ENCODE results near the gene TRPV6. TPM values are rescaled to one million over a fixed set of nuclear protein-coding genes. Genes with fewer than 3 reads are reported as not detected.

Gene TRPV6
- polyA plus RNA-seq, 1 donor (not counting 4 experiments of a cell fraction or from before 2014, with no cell fraction given): 1.5 TPM

GRCh38 chr7:142871260-142872105, 14.1 kb downstream of the TRPV6 start:
- TF ChIP-seq, protein P1, sequence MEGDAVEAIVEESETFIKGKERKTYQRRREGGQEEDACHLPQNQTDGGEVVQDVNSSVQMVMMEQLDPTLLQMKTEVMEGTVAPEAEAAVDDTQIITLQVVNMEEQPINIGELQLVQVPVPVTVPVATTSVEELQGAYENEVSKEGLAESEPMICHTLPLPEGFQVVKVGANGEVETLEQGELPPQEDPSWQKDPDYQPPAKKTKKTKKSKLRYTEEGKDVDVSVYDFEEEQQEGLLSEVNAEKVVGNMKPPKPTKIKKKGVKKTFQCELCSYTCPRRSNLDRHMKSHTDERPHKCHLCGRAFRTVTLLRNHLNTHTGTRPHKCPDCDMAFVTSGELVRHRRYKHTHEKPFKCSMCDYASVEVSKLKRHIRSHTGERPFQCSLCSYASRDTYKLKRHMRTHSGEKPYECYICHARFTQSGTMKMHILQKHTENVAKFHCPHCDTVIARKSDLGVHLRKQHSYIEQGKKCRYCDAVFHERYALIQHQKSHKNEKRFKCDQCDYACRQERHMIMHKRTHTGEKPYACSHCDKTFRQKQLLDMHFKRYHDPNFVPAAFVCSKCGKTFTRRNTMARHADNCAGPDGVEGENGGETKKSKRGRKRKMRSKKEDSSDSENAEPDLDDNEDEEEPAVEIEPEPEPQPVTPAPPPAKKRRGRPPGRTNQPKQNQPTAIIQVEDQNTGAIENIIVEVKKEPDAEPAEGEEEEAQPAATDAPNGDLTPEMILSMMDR (optimal IDR thresholded peaks at IDR 0.05 in 1 of 3, IDR thresholded peaks at IDR 0.05 in 1 of 3, conservative IDR thresholded peaks at IDR 0.05 in 1 of 3; ENCODE audit: extremely low read depth in 1 of 3, insufficient read depth in 2 of 3, low read length in 3 of 3): no peak
- no peak for TF ChIP-seq EZH2 (IDR thresholded peaks at IDR 0.05; ENCODE audit: low read length)
- no peaks in the 10 kb centered on the region for H3K27me3 ChIP-seq (ENCODE audit: control insufficient read depth, extremely low read depth, insufficient read depth, low read length)
- no peaks in the 10 kb centered on the region for H3K36me3 ChIP-seq (ENCODE audit: control insufficient read depth in 2 of 2, extremely low read depth in 1 of 2, insufficient read depth in 2 of 2, low read length in 2 of 2)
- no peak overlapping the region for H3K4me2 ChIP-seq (ENCODE audit: control insufficient read depth, extremely low read depth, insufficient read depth, low read depth, low read length)
- H3K9me1 ChIP-seq (ENCODE audit: control insufficient read depth, extremely low read depth, insufficient read depth, low read length): no peaks in the 10 kb centered on the region
- H2AFZ ChIP-seq (ENCODE audit: control insufficient read depth, low read length): no peak overlapping the region
- H3K4me1 ChIP-seq (ENCODE audit: control insufficient read depth, extremely low read depth, insufficient read depth, low read length): no peaks in the 10 kb centered on the region
- dilution Hi-C loops (cut with MboI; ENCODE audit: extremely low pct_ligation_motif_present, low sequenced_read_pairs): no loop called here
- no peak overlapping the region for H3K4me3 ChIP-seq (ENCODE audit: control insufficient read depth in 2 of 3, extremely low read depth in 1 of 3, insufficient read depth in 2 of 3, low read depth in 1 of 3, low read length in 3 of 3)
- H3K9me3 ChIP-seq (ENCODE audit: control insufficient read depth, low read depth, low read length): no peaks in the 10 kb centered on the region
- no peak for FAIRE-seq
- H3K9ac ChIP-seq (ENCODE audit: control insufficient read depth, extremely low read depth, insufficient read depth, low read length): no peak overlapping the region
- no peaks in the 10 kb centered on the region for H3K79me2 ChIP-seq (ENCODE audit: control insufficient read depth, insufficient read depth, low read length)
- no peaks in the 10 kb centered on the region for H4K20me1 ChIP-seq (ENCODE audit: control insufficient read depth, extremely low read depth, insufficient read depth, low read length)
- DNase-seq (ENCODE audit: low read depth, low spot score): no peak
- no peak overlapping the region for H3K27ac ChIP-seq (ENCODE audit: control insufficient read depth, insufficient read depth, low read length)

DNA sequence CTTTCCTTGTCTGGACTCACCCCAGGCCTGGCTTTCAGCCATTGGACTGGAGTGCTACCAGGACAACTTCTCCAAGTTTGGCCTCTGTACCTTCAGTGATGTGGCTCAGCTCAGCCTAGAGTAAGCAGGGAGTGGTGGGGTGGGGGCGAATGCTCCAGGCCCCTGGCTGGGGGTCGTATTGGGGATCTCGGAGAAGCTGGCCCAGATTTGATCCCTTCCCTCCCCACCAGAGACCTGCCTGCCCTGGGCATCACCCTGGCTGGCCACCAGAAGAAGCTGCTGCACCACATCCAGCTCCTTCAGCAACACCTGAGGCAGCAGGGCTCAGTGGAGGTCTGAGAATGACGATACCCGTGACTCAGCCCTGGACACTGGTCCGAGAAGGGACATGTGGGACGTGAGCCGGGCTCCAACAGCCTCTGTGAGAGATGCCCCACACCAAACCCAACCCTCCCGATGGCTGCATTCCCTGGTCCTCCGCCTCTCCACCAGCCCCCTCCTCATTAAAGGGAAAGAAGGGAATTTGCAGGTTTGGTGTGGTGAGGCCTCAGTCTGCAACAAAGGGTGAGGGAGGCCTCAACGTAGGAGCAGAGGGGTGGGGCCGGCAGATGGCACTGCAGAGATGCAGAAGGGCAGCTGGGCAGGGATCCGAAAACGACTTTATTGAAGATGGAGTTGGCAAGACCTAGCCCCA, 14.8 kb downstream of the TRPV6 start:
- no peak overlapping the region for H2AFZ ChIP-seq (ENCODE audit: control insufficient read depth, low read length)
- dilution Hi-C loops (cut with MboI; ENCODE audit: extremely low pct_ligation_motif_present, low sequenced_read_pairs): no loop called here
- H3K27me3 ChIP-seq (ENCODE audit: control insufficient read depth, extremely low read depth, insufficient read depth, low read length): no peaks in the 10 kb centered on the region
- no peak overlapping the region for H3K4me3 ChIP-seq (ENCODE audit: control insufficient read depth in 2 of 3, extremely low read depth in 1 of 3, insufficient read depth in 2 of 3, low read depth in 1 of 3, low read length in 3 of 3)
- no peaks in the 10 kb centered on the region for H4K20me1 ChIP-seq (ENCODE audit: control insufficient read depth, extremely low read depth, insufficient read depth, low read length)
- H3K9me3 ChIP-seq (ENCODE audit: control insufficient read depth, low read depth, low read length): no peaks in the 10 kb centered on the region
- TF ChIP-seq, protein P1 (optimal IDR thresholded peaks at IDR 0.05 in 1 of 3, IDR thresholded peaks at IDR 0.05 in 1 of 3, conservative IDR thresholded peaks at IDR 0.05 in 1 of 3; ENCODE audit: extremely low read depth in 1 of 3, insufficient read depth in 2 of 3, low read length in 3 of 3): no peak
- no peak for TF ChIP-seq EZH2 (IDR thresholded peaks at IDR 0.05; ENCODE audit: low read length)
- no peak overlapping the region for H3K9ac ChIP-seq (ENCODE audit: control insufficient read depth, extremely low read depth, insufficient read depth, low read length)
- no peaks in the 10 kb centered on the region for H3K4me1 ChIP-seq (ENCODE audit: control insufficient read depth, extremely low read depth, insufficient read depth, low read length)
- no peaks in the 10 kb centered on the region for H3K9me1 ChIP-seq (ENCODE audit: control insufficient read depth, extremely low read depth, insufficient read depth, low read length)
- DNase-seq (ENCODE audit: low read depth, low spot score) (no peak), FAIRE-seq (no peak)
- H3K4me2 ChIP-seq (ENCODE audit: control insufficient read depth, extremely low read depth, insufficient read depth, low read depth, low read length): no peak overlapping the region
- no peaks in the 10 kb centered on the region for H3K79me2 ChIP-seq (ENCODE audit: control insufficient read depth, insufficient read depth, low read length)
- no peak overlapping the region for H3K27ac ChIP-seq (ENCODE audit: control insufficient read depth, insufficient read depth, low read length)
- no peaks in the 10 kb centered on the region for H3K36me3 ChIP-seq (ENCODE audit: control insufficient read depth in 2 of 2, extremely low read depth in 1 of 2, insufficient read depth in 2 of 2, low read length in 2 of 2)
